HG03442 (cell line): ENCODE results near the gene MGST2.
A peak's percentile ranks its signal among the peaks of the same experiment; 100 is the strongest.
"Not testable (repeated sequence)": the region's sequence is repeated elsewhere in the genome, so short reads cannot be mapped to it uniquely, and the experiment has no call there.

Experiments used
- ATAC-seq: cut with Tn5 transposase; IDR thresholded peaks from one replicate; pipeline ENCODE4 v1.9.1; 2021; ENCODE audit warnings: mild to moderate bottlenecking, moderate library complexity; ENCODE audit not compliant: unreplicated experiment

MGST2 gene

GRCh38 chr4:139665690-139666529 lies at the start of gene MGST2:
TSS of gene MGST2 (plus strand) at chr4:139665819. CDS start at chr4:139666020, 201 bp downstream.
- peak; percentile 90 for ATAC-seq

- ATAC-seq = no peak
Measured at GRCh38 chr4:139617702-139618490, 47.7 kb upstream of the MGST2 start.

- peak; percentile 89 for ATAC-seq
Measured at GRCh38 chr4:139619644-139620043, 46.0 kb upstream of the MGST2 start.

GRCh38 chr4:139622901-139623381 lies 42.7 kb upstream of the MGST2 start:
- no peak for ATAC-seq

GRCh38 chr4:139624441-139625092 lies 41.1 kb upstream of the MGST2 start:
- no peak for ATAC-seq

GRCh38 chr4:139625093-139625455 lies 40.5 kb upstream of the MGST2 start:
- ATAC-seq = no peak

GRCh38 chr4:139625482-139625881 lies 40.1 kb upstream of the MGST2 start:
- ATAC-seq = no peak

- ATAC-seq = no peak
Measured at GRCh38 chr4:139628184-139629012, 37.2 kb upstream of the MGST2 start.

GRCh38 chr4:139629436-139630125 lies 36.0 kb upstream of the MGST2 start:
- ATAC-seq = no peak

- ATAC-seq = no peak
Measured at GRCh38 chr4:139630126-139630495, 35.5 kb upstream of the MGST2 start.

GRCh38 chr4:139630991-139631390 lies 34.6 kb upstream of the MGST2 start:
- ATAC-seq = no peak

- no peak for ATAC-seq
Measured at GRCh38 chr4:139631791-139632190, 33.8 kb upstream of the MGST2 start.

- ATAC-seq = not testable (repeated sequence)
Measured at GRCh38 chr4:139632739-139633138, 32.9 kb upstream of the MGST2 start.

GRCh38 chr4:139633195-139633594 lies 32.4 kb upstream of the MGST2 start:
- ATAC-seq = no peak

- no peak for ATAC-seq
Measured at GRCh38 chr4:139633661-139634060, 32.0 kb upstream of the MGST2 start.

- no peak for ATAC-seq
Measured at GRCh38 chr4:139635966-139636365, 29.7 kb upstream of the MGST2 start.

GRCh38 chr4:139638306-139638705 lies 27.3 kb upstream of the MGST2 start:
- ATAC-seq = not testable (repeated sequence)

- ATAC-seq = no peak
Measured at GRCh38 chr4:139639654-139640053, 26.0 kb upstream of the MGST2 start.

- ATAC-seq = no peak
Measured at GRCh38 chr4:139641218-139641617, 24.4 kb upstream of the MGST2 start.

GRCh38 chr4:139642364-139642763 lies 23.3 kb upstream of the MGST2 start:
- no peak for ATAC-seq
